ENCODE results near the gene MTARC1. TPM values are rescaled to one million over a fixed set of nuclear protein-coding genes. Genes with fewer than 3 reads are reported as not detected.

Gene MTARC1
- total RNA-seq, 2 experiments from 2014 or later, result not detected

DNA sequence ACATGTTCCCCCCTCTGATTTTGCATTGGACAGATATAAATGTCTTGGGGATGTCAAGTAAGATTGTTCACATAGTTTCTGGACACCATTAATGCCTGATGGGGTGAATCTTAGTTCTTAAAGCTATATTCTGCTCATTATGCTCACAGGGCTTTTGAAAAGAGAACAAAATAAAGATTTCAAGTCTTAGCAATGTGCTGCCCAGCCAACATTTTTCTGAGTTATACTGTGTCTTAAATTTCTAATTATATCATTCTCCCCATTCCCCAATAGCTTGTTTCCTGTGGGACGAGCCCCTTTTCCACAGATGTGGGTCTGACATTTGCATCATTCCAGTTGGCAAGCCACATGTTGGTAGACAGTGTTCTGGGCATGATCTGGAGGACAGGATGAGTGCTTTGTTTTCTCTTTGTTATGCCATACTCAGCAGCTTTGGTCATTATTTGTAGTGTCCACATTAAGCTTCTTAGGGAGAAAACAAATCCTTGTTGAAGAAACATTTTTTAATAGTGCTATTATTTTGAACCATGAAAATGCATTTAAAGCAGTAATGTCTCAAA, 32.8 kb downstream of the MTARC1 start:
- DNase-seq (no peak), ATAC-seq (no peak)
- intact Hi-C loops (cut with DNase I, micrococcal nuclease), result no loop called here
- H3K27me3 Mint-ChIP-seq, result peaks cover 14% of the 10 kb centered on the region
- ChIA-PET CTCF (interaction anchor here (1.1 kb wide), 1 partner anchor 10 kb away, joined by 3 read pairs; no protein-coding TSS in a partner anchor), POLR2A (no interaction called here)
- no peak overlapping the region for H3K4me3 Mint-ChIP-seq
- H3K27ac Mint-ChIP-seq, result no peak overlapping the region
- H3K4me1 Mint-ChIP-seq, result no peaks in the 10 kb centered on the region
- no peaks in the 10 kb centered on the region for H3K36me3 Mint-ChIP-seq (ENCODE audit: low read depth)
- no peaks in the 10 kb centered on the region for H3K9me3 Mint-ChIP-seq (ENCODE audit: low read depth)

DNA sequence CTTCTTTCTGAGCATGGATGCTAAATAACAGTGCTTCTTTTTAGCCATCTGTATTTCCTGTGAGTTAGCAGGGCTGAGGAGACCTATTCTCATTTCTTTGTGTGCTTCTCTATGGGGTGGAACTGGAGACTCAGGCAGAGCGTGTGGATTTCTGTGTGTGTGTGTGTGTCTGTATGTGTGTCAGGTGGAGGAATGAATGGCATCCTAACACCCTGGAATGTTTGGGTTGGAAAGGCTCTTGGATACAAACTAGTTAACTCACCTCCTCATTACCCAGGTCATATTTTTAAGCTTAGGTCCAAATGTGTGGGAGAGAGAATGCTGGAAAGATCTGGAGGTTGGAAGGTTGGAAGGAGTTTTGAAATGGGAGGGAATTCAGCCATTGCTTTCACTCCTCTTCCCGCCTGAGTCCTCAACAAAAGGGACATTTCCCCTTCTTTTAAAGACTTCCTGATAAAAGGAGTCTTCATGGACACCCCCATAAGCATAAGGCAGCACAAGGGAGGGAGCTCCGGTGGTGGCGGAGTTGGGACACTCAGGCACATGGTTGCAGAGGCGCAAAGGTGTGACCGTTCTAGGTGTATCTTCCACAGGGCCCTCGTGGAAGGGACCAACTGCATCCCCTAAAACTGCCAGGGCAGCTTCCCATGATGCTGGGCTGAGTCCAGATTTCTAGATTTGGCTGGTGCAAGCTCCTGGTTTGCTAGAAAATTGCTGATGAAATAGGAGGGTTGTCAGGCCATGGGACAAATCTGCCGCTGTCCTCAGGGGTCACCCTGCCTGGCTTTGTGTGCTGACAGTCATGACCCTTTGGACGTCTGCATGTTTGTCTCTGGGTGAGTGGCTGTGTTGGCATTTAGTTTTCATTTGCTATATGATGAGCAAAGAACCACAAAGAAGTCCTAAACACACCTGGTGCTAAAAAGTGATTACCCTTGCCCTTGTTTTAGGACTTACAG, 37.6 kb downstream of the MTARC1 start:
- H3K9me3 Mint-ChIP-seq (ENCODE audit: low read depth), result no peaks in the 10 kb centered on the region
- H3K4me3 Mint-ChIP-seq, result no peak overlapping the region
- ChIA-PET POLR2A (no interaction called here), CTCF (interaction anchor here (1.0 kb wide), 1 partner anchor 14 kb away, joined by 4 read pairs; no protein-coding TSS in a partner anchor)
- H3K27me3 Mint-ChIP-seq, result peaks cover 22% of the 10 kb centered on the region
- DNase-seq (no peak), ATAC-seq (no peak)
- intact Hi-C loops (cut with DNase I, micrococcal nuclease), result no loop called here
- H3K36me3 Mint-ChIP-seq (ENCODE audit: low read depth), result no peaks in the 10 kb centered on the region
- no peaks in the 10 kb centered on the region for H3K4me1 Mint-ChIP-seq
- H3K27ac Mint-ChIP-seq, result no peak overlapping the region

DNA sequence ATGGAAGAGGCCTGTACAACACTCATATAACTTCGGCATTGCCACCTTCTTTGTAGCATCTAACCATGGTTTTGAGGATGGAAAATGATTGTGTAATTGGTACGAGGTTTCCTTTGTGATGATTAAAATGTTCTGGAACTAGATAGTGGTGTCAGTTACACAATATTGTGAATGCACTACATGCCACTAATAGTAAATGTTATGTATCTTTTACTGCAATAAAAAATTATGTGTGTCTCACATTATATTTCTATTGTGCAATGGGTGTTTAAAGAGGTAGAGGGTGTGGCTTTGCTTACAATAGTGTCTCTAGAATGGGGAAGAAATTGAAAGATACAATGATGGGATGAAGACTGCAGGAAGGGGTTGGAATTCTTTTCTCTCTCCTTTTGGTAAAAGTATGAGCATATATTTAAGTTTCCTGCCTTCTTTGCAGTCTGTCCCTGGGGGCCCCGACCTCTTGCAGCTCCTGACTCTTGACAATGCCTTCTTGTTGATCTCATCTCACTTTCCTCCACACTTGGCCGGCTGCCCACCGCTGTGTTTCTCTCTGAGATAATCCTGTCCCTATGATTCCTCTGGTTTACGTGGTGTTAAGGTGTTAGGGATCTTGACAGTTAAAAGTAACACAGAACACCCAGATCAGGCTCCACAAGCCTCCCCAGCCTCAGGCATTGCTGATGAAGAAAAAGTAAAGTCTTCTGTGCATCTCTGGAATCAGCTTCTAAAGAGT, 39.3 kb downstream of the MTARC1 start:
- H3K27me3 Mint-ChIP-seq, result peaks cover 20% of the 10 kb centered on the region
- DNase-seq (no peak), ATAC-seq (no peak)
- H3K4me3 Mint-ChIP-seq, result no peak overlapping the region
- no peaks in the 10 kb centered on the region for H3K4me1 Mint-ChIP-seq
- no peaks in the 10 kb centered on the region for H3K36me3 Mint-ChIP-seq (ENCODE audit: low read depth)
- POLR2A ChIA-PET, result no interaction called here
- no peaks in the 10 kb centered on the region for H3K9me3 Mint-ChIP-seq (ENCODE audit: low read depth)
- intact Hi-C loops (cut with DNase I, micrococcal nuclease), result no loop called here
- CTCF ChIA-PET, result interaction anchor here (0.6 to 1.0 kb wide), 2 partner anchors 16 to 271 kb away, joined by 3 read pairs; no protein-coding TSS in a partner anchor
- no peak overlapping the region for H3K27ac Mint-ChIP-seq

DNA sequence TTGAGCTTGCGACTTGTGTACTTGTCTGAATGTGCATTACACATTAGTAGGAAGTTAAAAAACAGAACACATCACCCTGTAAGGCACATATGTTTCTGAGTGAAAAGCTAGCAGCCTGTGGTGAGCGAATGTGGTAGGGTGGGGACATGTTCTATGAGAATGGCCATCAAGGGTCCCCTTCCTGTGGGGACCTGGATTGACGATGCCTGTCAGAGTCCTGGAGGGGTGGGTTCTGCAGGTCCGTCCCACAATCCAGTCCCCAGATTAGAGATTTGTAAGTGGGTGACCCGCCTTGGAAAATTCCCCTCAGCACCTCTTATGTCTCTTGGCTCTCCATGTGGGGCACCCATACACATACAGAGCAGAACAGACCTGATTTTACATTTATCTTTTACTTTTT, 40.0 kb downstream of the MTARC1 start:
- no peak overlapping the region for H3K27ac Mint-ChIP-seq
- H3K4me1 Mint-ChIP-seq, result no peaks in the 10 kb centered on the region
- ChIA-PET POLR2A (no interaction called here), CTCF (interaction anchor here (0.6 to 1.0 kb wide), 2 partner anchors 17 to 270 kb away, joined by 3 read pairs; no protein-coding TSS in a partner anchor)
- intact Hi-C loops (cut with DNase I, micrococcal nuclease), result no loop called here
- no peak overlapping the region for H3K4me3 Mint-ChIP-seq
- peaks cover 16% of the 10 kb centered on the region for H3K27me3 Mint-ChIP-seq
- no peaks in the 10 kb centered on the region for H3K9me3 Mint-ChIP-seq (ENCODE audit: low read depth)
- no peak for DNase-seq
- ATAC-seq, result no peak
- no peaks in the 10 kb centered on the region for H3K36me3 Mint-ChIP-seq (ENCODE audit: low read depth)

DNA sequence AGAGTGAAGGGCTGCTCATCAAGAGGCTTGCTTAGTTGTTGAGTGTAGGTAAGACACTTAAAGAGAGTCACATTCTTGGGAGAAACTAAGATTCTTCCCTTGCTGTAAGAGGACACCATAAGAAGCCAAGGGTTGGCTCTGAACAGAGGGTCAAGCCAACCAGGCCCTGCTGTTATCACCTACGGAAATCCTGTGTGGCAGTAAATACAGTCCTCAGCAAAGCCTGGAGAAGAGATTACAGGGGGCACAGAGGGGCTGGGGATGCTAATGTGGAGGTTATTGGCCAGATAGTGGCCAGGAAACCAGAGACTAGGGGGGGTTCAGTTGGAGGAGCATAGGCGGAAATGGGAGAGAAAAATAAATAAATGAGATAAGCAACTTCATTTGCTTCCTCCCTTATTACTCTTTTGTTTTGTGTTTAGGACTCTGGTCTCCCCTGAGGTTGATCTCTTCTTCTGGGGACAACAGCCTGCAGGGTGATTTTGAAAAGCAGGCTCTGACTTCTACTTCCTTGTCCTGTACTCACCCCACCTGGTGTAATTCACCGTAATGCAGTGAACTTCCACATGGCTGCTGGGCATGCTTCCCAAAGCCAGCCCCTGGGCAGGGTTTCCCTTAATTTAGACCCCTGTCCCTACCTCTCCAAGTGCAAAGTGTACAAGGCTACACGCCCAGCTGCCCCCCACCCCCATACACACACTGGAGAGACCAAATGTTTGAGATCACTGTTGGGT, 40.9 kb downstream of the MTARC1 start:
- no peak for ATAC-seq

DNA sequence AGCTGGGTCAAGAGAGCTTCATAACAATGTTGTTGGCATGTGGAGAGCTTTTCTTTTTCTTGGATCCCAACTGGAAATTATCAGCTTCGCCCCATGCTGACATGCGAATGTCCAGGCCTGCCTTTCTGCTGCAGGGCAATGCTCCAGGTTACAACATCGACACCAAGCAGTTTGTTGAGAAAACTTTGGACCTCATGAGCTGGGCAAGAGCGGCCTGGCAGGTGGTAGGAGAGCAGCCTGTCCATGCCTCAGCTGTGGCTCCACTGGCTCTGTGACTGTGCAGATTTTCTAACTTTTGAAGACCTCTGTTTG, 41.4 kb downstream of the MTARC1 start:
- Mint-ChIP-seq H3K4me3 (no peak overlapping the region), H3K9me3 (ENCODE audit: low read depth) (no peaks in the 10 kb centered on the region), H3K4me1 (no peaks in the 10 kb centered on the region), H3K27me3 (peaks cover 16% of the 10 kb centered on the region), H3K36me3 (ENCODE audit: low read depth) (no peaks in the 10 kb centered on the region), H3K27ac (no peak overlapping the region)
- intact Hi-C loops (cut with DNase I, micrococcal nuclease), result no loop called here
- DNase-seq (no peak), ATAC-seq (no peak)
- ChIA-PET POLR2A (no interaction called here), CTCF (no interaction called here)

More for the DNA sequence above, 40.9 kb downstream of the MTARC1 start:
- intact Hi-C loops (cut with DNase I, micrococcal nuclease), result no loop called here
- no peaks in the 10 kb centered on the region for H3K36me3 Mint-ChIP-seq (ENCODE audit: low read depth)
- H3K9me3 Mint-ChIP-seq (ENCODE audit: low read depth), result no peaks in the 10 kb centered on the region
- no peak overlapping the region for H3K27ac Mint-ChIP-seq
- ChIA-PET POLR2A (no interaction called here), CTCF (no interaction called here)
- no peak for DNase-seq
- H3K4me3 Mint-ChIP-seq, result no peak overlapping the region
- peaks cover 16% of the 10 kb centered on the region for H3K27me3 Mint-ChIP-seq
- H3K4me1 Mint-ChIP-seq, result no peaks in the 10 kb centered on the region

DNA sequence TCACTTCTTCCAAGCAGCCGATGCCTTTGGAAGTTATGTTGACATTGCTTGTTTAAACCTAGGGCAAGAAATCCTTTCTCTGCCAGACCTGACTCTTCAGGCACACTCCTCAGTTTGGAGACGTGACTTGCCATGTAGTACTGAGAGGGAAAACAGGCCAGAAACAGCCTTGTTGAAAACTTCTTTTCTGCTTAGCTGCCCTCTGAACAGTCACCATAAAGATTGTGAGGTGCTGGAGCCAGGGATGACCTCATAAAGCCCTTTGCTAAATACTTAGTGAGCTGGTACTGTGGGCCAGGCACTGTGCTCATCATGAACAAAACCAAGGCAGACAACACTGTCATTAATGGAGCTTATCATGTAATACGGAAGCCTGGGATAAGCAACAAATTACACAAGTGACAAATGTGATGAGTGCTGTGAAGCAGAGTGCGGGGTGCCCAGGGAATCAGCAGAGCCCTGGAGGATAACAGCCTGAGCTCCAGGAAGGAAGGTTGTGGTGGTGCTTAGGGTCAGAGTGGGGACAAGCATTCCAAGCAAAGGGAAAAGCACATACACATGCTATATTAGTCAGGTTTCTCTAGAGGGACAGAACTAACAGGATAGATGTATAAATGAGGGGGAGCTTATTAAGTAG, 42.4 kb downstream of the MTARC1 start:
- CTCF ChIA-PET, result interaction anchor here (1.3 kb wide), 1 partner anchor 22 kb away, joined by 3 read pairs; no protein-coding TSS in a partner anchor
- Mint-ChIP-seq H3K27ac (no peak overlapping the region), H3K27me3 (peaks cover 12% of the 10 kb centered on the region), H3K9me3 (ENCODE audit: low read depth) (no peaks in the 10 kb centered on the region), H3K4me3 (no peak overlapping the region), H3K36me3 (ENCODE audit: low read depth) (no peaks in the 10 kb centered on the region), H3K4me1 (no peaks in the 10 kb centered on the region)
- POLR2A ChIA-PET, result no interaction called here
- intact Hi-C loops (cut with DNase I, micrococcal nuclease), result no loop called here
- DNase-seq (no peak), ATAC-seq (no peak)

DNA sequence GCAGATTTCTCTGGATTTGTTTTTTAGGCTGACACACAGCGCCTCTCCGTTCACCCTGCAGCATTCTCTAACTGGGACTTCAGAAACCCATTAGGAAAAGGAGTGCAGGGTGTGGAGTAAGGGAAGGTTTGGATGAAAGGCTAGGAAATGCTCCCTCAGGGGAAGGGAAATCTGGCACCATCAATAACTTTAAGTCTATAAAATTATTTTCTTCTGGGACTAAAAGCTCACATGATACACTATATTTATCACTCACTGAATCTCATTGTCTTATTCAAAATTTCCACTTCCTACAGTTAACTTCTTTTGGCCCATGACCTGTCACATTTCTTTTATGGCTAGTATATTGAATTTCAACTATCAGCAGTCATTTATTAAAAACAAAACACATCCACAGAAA, 46.7 kb downstream of the MTARC1 start:
- ChIA-PET POLR2A (no interaction called here), CTCF (no interaction called here)
- no peaks in the 10 kb centered on the region for H3K4me1 Mint-ChIP-seq
- H3K4me3 Mint-ChIP-seq, result no peak overlapping the region
- peaks cover 5% of the 10 kb centered on the region for H3K27me3 Mint-ChIP-seq
- intact Hi-C loops (cut with DNase I, micrococcal nuclease), result no loop called here
- H3K27ac Mint-ChIP-seq, result no peak overlapping the region
- no peaks in the 10 kb centered on the region for H3K36me3 Mint-ChIP-seq (ENCODE audit: low read depth)
- ATAC-seq, result no peak
- no peak for DNase-seq
- no peaks in the 10 kb centered on the region for H3K9me3 Mint-ChIP-seq (ENCODE audit: low read depth)

DNA sequence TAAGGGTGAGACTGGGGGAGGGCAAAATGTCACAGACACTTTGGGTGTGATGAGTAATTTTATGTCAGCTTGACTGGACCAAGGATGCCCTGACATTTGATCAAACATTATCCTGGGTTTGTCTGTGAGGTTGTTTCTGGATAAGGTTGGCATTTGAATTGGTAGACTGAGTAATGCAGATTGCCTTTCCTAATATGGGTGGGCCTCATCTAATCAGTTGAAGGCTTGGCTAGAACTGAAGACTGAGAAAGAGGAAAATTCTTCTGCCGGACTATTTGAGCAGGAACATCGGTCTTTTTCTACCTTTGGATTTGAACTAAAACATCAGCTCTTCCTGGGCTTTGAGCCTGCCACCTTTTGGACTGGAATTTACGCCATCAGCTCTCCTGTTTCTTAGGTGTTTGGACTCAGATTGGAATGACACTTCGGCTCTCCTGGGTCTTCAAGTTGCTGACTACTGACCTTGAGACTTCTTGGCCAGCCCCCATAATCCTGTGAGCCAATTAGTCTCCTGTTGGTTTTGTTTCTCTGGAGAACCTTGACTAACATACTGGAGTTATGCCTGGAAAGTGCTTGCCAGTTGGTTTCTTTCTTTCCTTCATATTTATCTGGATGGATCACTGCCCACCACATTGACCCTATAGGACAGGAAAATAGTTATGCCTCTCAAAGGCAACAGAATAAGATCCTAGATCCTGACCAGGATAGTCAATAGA, 47.6 kb downstream of the MTARC1 start:
- H3K36me3 Mint-ChIP-seq (ENCODE audit: low read depth), result no peaks in the 10 kb centered on the region
- DNase-seq, result no peak
- no peak for ATAC-seq
- intact Hi-C loops (cut with DNase I, micrococcal nuclease), result no loop called here
- CTCF ChIA-PET, result no interaction called here
- H3K27me3 Mint-ChIP-seq, result peaks cover 5% of the 10 kb centered on the region
- H3K27ac Mint-ChIP-seq, result no peak overlapping the region
- no peaks in the 10 kb centered on the region for H3K4me1 Mint-ChIP-seq
- POLR2A ChIA-PET, result no interaction called here
- no peak overlapping the region for H3K4me3 Mint-ChIP-seq
- no peaks in the 10 kb centered on the region for H3K9me3 Mint-ChIP-seq (ENCODE audit: low read depth)

Measured in activated CD4-positive, alpha-beta T cell treated with anti-CD3 and anti-CD28 coated beads for 36 hours (primary cell).